GM19372 (cell line): Measurements from ENCODE around the gene SNORC.
"Not testable (repeated sequence)": the region's sequence is repeated elsewhere in the genome, so short reads cannot be mapped to it uniquely, and the experiment has no call there.

ENCODE experiments used
- ATAC-seq: cut with Tn5 transposase; IDR thresholded peaks from one replicate; pipeline ENCODE4 v1.9.1; 2021; ENCODE audit warnings: mild to moderate bottlenecking, low read depth, moderate library complexity; ENCODE audit not compliant: unreplicated experiment

SNORC gene

DNA sequence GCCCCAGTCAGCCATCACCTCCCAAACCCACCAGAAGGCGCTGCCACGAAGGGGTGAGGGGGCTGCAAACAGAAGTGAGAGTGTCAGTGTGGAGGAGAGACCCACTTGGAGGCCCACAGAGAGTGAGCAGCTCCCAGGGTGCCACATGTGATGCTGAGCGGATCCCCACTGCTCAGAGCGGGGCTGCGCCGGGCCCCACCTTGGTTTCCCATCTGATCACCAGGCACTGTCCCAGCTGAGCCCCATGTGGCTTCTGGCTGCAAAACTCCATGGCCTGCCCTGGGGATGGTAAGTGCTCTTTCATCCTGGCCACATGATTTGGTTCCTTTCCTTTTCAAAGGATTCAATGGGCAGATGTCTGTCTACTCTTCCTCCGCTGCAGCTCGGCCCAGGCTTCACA, 23.8 kb downstream of the SNORC start:
- no peak for ATAC-seq

DNA sequence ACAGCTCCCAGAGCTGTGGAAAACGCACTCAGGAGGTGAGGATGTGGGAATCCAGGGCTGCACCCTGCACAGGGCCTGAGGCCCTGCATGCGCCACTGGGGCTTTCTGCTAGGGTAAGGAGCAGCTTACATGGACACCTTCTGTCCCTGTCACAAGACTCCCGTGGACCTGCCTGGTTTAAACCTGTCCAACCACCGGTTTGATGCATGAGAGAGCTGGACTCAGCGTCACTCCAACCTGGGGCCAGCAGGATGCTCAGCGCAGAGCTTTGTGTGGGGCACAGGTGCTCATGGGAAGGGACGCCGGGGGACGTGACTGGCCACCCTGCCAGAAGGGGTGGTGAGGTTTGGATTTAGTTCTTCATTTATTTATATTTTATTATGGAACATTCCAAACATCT, 24.2 kb downstream of the SNORC start:
- no peak for ATAC-seq

DNA sequence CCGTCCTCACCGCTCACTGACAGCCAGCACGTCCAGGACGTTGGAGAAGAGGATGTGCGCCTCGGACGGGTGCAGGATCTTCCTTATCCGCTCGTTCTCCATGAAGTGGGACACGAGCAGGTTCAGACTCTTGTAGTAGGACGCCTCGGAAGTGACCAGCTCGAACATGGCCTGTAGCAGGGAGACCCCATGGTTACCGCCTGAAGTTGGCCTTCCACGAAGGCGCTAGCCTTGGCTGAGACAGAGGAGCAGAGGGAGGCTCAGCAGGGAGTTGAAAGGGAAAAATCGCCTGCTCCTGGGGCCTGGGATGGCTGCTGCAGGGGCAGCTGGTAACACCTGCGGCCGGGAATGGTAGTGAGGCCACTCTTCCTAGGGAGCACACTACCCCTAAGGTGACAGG, 24.7 kb downstream of the SNORC start:
- no peak for ATAC-seq

DNA sequence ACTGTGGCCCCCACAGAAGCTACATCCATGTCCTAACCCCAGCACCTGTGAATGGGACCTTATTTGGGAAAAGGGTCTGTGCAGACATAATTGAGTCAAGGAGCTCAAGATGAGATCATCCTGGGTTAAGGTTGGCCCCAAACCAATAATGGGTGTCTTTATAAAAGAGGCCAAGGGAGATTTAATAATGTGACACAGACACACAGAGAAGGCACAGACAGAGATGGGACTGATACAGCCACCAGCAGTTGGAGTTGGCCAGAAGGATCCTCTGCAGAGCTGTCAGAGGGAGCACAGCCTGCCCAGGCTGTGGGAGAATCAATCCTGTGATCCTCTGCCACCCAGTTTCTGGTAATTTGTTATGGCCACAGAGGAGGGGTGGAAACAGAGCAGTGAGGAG, 26.0 kb downstream of the SNORC start:
- ATAC-seq, result no peak

DNA sequence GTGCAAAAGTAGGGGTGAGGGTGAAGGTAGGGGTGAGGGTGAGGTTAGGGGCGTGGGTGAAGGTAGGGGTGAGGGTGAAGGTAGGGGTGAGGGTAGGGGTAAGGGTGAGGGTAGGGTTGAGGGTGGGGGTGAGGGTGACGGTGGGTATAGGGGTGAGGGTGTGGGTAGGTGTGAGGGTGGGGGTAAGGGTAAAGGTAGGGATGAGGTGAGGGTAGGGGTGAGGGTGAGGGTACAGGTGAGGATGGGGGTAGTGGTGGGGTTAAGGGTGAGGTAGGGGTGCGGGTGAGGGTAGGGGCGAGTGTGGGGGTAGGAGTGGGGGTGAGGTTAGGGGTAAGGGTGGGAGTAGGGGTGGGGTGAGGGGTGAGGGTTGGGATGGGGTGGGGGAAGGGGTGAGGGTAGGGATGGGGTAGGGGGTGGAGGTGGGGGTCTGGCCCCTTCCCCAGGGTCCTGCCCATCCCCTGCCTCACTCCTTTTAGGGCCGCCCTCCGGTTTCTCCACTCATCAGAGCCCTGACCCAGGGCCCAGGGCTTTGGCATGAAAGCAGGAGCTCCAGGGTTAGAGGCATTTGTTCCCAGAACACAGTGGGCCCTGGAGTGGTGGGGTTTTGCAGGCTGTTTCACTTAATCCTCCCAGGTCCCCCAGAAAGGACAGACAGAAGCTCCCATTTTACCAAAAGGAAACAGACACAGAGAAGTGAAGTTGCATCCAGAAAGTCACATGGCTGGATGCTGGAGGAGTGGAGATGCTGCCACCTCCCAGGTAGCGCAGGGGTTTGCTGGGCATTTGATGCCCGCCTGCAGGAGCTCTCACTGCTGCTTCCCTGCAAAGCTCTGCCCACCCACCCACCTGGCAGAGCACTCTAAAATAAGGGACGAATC, 26.9 kb downstream of the SNORC start:
- no peak for ATAC-seq

DNA sequence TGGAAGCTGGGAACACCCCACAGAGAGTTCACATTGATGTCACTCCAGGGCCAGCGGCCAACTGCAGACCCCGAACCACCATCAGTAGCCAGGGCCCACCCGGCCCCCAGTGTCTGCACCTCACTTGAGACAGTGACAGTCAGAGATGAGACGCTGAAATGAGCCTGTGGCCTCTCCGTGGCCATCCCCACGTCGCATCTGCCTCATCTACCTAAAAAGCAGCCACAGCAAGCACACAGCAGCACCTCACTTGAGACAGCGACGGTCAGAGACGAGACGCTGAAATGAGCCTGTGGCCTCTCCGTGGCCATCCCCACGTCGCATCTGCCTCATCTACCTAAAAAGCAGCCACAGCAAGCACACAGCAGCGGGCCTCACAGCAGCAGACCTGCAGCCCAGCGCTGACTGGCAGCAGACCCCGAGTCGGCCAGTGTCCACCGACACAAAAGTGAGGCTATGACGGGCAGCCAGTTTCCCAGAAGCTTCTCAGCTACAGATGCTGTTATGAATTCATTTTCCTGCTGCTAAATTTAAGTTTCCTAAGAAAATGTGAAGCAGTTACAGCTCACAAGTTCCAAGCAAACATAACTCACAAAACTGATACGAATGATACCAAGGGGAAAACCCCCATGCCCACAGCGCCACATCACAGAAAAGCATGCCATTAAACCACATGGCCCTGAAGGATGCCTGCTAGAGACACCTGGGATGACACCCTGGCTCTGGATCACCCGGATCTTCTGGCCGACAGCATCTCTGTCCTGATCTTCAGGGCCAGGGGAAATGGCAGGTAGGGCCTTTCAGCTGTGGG, 27.7 kb downstream of the SNORC start:
- ATAC-seq, result no peak

DNA sequence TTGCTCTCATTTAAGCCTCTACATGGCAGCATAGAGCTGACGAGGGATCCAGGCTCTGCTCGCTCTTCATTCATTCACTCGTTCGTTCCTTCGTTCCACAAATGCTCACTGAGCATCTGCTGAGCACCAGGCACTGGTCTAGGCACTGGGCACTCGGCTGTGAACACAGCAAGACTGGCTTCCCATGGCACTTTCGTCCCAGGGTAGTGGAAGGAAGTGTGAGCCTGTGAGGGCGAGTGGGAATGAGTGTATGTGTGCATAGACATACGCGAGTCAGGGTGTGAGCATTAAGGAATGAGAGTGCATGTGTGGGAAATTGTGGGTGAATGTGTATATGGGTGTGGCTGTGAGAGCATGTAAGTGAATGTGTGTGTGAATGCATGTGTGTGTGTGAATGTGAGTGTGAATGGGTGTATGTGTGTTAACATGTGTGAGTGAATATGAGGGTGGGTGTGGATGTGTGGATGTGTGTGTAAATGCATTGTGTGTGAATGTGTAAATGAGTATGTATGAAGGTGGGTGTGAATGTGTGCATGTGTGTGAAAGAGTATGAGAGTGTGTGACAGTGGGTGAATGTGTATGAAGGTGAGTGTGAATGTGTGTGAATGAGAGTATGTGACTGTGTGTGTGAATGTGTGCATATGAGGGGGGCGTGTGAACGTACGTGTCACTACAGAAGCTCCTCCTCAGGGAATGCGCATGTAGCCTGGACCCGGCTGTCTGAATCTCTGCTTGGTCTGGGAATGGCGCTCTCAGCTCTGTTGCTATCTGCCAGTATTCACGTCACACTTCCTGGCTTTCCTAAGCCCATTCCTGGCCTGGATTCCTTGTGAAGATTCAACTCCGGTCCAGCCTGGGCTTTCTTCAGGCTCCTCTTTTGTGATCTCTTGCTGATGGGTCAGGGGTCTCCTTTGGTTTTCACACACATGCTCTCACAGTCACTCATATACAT, 28.8 kb downstream of the SNORC start:
- no peak for ATAC-seq

DNA sequence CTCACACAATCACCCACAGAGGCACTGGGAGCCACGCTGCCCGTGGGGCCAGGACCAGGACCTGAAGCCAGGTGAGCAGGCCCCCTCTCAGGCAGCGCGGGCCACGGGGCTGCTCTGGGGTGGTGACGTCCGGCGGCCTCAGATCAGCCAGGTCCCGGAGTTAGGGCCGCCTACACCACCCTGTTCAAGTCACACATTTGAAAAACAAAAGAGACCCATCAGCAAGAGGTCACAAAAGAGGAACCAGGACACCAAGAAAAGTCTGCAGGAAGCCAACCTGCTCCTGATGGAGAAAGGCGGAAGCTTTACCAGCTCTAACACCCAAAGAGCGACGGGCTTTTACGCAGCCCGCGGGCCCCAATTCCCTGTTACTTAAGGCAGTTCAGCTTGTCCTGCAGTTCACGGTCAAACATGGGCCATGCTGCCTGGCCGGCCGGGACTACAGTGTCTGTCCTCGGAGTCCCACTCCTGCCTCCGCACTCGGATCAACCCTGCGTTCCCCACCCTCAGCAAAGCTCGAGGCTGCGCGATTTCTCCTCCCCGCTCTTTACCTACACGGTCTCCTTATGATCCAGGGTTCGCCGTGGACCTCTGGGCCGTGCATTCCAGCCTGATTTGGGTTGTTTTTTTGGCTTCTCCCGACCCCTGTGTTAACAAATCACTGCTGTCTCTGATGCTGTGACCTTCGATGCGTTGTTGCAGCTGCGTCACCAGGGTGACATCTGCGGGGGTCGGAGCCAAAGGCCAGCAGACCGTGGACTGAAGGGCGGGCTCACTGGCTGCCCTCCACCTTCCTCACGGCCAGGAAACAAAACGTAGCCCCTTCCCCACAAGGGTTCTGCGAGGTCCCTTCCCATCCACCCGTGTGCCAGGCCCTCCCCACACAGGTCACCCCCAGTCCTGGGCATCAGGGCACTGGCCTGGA, 31.0 kb downstream of the SNORC start:
- ATAC-seq, result no peak

DNA sequence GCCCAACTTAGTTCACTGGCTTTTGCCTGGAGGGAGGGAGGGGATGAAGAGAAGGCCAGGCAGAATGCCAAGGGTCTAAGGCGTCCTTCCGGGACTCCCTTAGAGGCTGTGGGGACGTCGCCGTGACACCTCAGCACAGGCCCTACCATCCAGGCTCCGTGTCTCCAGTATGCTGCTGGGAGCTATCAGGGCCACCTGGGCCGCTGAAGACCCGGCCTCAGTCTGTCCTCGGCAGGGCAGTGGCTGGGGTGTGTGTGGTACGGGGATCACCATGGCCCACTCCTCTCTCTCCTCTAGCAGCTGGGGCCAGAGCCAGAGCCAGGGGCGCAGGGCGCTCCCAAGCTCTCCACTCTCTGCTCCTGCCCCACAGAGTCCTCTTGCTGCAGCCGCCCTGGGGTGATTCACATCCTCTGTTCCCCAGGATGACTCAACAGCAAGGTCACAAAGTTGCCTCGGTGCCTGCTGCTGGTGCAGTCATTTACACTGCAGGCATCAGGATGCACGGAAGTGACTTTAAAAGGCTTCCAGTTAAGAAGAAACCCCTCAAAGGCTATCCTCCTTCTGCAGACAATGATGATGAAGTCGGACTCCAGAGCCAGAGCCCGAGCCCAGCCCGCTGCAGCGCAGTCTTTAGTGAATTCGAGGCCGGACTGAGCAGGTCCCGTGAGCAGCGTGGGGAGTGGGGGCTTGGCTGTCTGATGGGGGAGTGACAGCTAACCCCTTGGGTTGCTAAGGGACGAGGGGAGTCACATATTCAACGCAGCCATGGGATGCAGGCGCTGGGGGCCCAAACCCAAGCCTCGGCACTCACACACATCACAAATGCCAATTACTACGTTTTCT, 31.9 kb downstream of the SNORC start:
- no peak for ATAC-seq

DNA sequence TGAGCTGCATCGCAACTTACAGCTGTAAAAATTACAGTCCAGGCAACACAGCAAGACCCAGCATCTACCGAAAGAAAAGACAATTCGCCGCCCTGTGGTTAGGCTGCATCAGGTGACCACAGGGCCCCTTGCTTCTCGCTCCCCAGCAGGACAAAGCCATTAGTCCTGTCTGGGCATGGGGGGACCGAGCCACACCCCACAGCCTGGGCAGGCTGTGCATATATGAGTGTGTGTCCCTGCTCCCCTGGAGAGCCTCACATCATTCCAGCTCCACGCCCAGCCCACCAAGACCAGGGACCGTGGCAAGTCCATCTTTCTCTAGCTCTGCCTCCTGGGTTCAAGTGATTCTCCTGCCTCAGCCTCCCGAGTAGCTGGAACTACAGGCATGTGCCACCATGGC, 33.9 kb downstream of the SNORC start:
- ATAC-seq, result no peak

DNA sequence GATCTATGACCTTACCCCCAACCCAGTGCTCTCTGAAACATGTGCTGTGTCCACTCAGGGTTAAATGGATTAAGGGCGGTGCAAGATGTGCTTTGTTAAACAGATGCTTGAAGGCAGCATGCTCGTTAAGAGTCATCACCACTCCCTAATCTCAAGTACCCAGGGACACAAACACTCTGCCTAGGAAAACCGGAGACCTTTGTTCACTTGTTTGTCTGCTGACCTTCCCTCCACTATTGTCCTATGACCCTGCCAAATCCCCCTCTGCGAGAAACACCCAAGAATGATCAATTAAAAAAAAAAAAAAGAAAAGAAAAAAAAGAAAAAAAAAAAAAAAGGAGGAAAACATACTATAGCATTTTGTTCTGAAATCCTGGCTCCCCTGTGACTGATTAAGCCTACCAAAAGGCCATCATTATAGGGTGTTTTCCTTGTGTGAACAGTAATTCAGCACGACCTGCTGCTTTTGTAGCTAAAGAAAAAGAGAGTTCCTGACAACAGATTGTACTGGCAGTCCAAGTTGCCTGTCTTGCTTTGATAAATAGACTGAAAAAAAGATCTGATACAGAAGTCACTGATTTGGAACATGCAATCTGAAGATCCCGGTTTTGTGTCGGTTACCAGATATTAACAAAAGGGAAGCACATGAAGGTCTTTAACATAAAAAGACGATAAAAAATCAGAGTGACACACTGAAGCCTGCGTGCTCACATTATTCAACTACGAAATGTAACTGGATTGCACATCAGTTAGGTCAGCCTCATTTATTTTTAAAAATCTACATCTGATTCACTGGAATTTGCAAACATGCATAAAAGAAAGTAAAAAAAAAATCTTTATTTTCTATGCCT, 37.0 kb downstream of the SNORC start:
- ATAC-seq, result not testable (repeated sequence)

DNA sequence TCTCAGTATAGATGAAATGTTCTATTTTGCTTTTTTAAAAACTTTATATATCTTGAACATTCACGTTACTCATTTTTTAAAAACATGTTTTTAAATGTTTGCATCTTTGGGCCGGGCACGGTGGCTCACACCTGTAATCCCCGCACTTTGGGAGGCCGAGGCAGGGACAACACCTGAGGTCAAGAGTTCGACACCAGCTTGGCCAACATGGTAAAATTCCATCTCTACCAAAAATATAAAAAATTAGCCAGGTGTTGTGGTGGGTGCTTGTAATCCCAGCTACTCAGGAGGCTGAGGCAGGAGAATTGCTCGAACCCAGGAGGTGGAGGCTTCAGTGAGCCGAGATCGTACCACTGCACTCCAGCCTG, 37.6 kb downstream of the SNORC start:
- not testable (repeated sequence) for ATAC-seq

DNA sequence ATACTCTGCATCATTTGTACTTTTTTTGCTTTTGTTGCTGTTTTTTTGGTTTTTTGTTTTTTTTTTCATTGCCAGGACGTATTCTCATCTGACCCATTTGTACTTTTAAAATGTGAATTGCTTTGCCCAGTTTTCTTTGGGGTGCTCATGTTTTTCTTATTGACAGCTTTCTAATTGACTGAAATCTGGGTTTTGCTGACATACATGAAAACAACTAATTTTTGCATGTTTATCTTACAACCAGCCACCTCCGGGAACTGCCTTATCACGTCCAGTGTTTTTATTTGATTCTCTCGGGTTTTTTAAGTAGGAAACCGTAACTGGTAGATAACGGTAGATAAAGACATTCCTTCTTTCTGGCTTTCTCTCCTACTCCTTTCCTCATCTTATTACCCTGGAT, 38.6 kb downstream of the SNORC start:
- no peak for ATAC-seq

DNA sequence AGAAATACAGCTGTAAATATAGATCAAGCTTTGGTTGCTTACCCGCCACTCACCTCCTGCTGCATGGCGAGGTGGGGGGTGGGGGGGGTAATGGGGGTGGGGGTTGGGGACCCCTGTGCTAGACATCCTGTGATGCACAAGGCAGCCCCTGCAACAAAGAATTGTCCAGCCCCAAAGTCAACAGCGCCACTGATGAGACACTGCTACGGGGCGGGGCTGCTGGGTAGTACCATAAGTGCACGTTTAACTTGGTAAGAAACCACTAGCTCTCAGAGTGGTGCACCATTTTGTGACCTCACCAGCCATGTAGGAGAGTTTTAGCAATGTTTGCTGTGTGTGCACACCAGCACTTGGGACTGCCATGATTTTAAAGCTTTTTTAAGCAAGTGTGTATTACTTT, 40.3 kb downstream of the SNORC start:
- ATAC-seq, result no peak

DNA sequence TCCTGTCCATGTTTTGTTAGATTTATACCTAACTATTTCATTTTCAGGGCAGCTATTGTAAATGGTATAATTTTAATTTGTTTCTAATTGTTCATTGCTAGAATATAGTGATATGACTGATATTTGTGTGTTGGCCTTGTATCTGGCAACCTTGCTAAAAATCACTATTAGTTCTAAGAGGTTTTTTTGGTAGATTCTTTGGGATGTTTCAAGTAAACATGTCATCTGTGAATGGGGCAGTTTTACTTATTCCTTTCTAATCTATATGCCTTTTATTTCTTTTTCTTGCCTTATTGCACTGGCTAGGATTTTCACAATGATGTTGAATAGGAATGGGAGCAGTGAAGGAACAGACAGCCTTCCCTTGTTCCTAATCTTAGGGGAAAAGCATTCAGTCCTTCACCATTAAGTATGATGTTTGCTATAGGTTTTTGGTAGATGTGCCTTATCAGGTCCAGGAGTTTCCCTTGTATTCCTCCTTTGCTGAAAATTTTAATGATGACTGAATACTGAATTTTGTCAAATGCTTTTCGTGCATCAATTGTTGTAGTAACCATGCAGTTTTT, 41.7 kb downstream of the SNORC start:
- no peak for ATAC-seq

DNA sequence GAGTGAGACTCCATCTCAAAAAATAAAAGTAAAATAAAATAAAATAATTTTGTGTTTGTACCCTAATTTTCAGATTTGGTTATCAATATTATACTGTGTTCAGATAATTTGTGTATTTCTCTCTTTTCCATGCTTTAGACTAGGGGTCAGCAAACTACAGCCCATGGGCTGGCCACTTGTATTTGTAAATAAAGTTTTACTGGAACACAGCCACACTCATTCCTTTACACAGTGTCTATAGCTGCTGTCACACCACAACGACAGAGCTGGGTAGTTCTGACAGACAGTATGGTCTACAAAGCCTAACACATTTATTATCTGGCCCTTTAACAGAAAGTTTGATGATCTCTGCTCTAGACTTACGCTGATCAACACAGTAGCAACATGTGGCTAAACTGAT, 43.8 kb downstream of the SNORC start:
- no peak for ATAC-seq

DNA sequence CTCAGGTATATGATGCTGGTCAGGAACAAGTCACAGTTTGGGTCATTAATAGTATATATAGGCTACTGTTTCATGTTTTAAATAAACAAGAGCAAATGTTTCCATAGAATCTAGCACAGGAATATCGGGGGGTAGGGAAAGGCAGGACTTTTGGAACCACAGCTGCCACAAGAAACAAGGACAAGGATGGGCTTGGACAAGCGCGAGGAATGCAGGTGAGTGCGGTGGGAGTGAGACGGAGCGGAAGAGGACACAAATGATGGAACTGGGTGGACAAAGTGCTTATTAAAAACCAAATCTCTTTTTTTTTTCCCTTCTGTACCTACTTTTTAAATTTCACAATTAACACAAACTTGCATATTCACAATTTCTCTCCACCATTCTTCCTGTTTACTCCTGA, 49.1 kb downstream of the SNORC start:
- no peak for ATAC-seq

DNA sequence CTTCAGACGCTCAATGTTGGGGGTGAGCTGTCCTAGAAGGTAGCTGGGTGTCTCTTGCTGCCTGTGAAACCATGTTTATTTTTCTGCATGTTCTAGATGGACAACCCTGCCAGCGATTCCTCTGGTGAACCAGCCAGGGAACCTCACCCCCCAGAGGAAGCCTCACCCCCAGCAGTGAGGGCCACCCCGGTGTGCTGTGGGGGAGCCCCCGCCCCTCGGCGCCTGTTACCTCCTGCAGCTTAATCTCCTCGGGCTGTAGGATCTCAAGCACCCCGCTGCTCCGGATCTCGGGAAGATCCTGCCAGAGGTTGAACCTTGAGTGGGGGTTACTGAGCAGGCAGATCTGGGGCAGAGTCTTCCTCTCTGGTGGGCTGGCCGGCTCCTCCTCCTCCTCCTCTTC, 50.0 kb downstream of the SNORC start:
- no peak for ATAC-seq
